HFFc6 (cell line): ENCODE measurements around the gene SIN3A. TPM values are rescaled to one million over a fixed set of nuclear protein-coding genes. Genes with fewer than 3 reads are reported as not detected.

Experiments used
- DNase-seq: peaks from one replicate; pipeline ENCODE4 v3.0.0-alpha.2; 2018
- H3K27ac Mint-ChIP-seq: 2 replicates; pipeline ENCODE4 v1.8.0; 2020; ENCODE audit warnings: mild to moderate bottlenecking, mixed read lengths
- H3K27me3 Mint-ChIP-seq: 2 replicates; pipeline ENCODE4 v1.8.0; 2021; ENCODE audit warnings: mild to moderate bottlenecking, moderate library complexity, mixed read lengths; ENCODE audit not compliant: insufficient read depth
- H3K36me3 Mint-ChIP-seq: 2 replicates; pipeline ENCODE4 v1.8.0; 2021; ENCODE audit warnings: low read depth, mixed read lengths
- H3K4me1 Mint-ChIP-seq: 2 replicates; pipeline ENCODE4 v1.8.0; 2020; ENCODE audit warnings: low read depth, mixed read lengths
- H3K4me3 Mint-ChIP-seq: 2 replicates; pipeline ENCODE4 v1.8.0; 2020; ENCODE audit warnings: mild to moderate bottlenecking, moderate library complexity, mixed read lengths
- H3K9me3 Mint-ChIP-seq: 2 replicates; pipeline ENCODE4 v1.8.0; 2020; ENCODE audit warnings: mild to moderate bottlenecking, mixed read lengths
- total RNA-seq, 6 experiments: library from RNA; stranded (reverse); fragmentation: NEBNext Ultra II Directional; extraction: Animal tissue kit (Norgen Biotek cat#: 25700); gene quantifications; 2 replicates in 1 of 6; 3 replicates in 5 of 6; pipeline ENCODE4 v1.2.3, GENCODE V29; 2021
- TF ChIP-seq, protein P1 (sequence below): fragments of 200-600 bp; sonication (generic); IDR thresholded peaks from 2 replicates; pipeline ENCODE4 v1.5.0; 2021; ENCODE audit warnings: antibody characterized with exemption, mild to moderate bottlenecking

The SIN3A gene
- total RNA-seq, 6 experiments from 2014 or later, result 36.6 to 49.3 (median 39.8) TPM

DNA sequence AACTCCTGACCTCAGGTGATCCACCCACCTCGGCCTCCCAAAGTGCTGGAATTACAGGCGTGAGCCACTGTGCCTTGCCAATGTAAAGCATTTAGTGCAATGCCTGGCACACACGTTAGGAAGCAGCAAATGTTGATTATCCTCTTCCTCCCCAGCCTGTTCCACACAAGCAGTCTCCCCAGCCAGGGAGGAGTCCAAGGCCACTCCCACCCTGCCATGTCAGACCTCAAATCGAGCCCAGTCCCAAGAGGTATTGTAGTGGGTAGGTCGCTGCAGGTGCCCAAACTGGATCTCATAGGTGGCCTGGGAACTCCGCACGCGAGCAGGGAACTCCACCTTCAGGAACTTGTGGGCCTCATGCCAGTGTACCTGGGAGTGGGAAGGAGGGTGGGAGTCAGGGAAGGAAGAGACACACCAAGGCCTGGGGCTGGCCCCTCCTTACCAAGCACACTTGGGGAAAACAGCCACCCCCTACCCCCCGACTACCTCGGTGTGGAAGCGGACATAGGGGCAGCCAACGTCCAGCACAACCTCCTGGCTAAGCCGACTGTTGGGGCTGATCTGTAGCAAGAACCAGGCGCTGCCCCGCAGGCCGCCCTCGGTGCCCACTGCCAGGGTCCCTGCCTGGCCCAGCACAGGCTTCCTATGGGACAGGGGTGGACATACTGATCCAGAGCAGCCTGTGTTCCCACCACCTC, 93.4 kb downstream of the SIN3A start:
- Mint-ChIP-seq H3K4me3 (no peak overlapping the region), H3K36me3 (0 out of 2 replicates have a peak, but pooled peaks cover 4% of the 10 kb centered on the region), H3K9me3 (no peaks in the 10 kb centered on the region), H3K27ac (no peak overlapping the region), H3K27me3 (no peaks in the 10 kb centered on the region), H3K4me1 (no peaks in the 10 kb centered on the region)
- TF ChIP-seq, protein P1, sequence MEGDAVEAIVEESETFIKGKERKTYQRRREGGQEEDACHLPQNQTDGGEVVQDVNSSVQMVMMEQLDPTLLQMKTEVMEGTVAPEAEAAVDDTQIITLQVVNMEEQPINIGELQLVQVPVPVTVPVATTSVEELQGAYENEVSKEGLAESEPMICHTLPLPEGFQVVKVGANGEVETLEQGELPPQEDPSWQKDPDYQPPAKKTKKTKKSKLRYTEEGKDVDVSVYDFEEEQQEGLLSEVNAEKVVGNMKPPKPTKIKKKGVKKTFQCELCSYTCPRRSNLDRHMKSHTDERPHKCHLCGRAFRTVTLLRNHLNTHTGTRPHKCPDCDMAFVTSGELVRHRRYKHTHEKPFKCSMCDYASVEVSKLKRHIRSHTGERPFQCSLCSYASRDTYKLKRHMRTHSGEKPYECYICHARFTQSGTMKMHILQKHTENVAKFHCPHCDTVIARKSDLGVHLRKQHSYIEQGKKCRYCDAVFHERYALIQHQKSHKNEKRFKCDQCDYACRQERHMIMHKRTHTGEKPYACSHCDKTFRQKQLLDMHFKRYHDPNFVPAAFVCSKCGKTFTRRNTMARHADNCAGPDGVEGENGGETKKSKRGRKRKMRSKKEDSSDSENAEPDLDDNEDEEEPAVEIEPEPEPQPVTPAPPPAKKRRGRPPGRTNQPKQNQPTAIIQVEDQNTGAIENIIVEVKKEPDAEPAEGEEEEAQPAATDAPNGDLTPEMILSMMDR, result no peak
- DNase-seq, result no peak

DNA sequence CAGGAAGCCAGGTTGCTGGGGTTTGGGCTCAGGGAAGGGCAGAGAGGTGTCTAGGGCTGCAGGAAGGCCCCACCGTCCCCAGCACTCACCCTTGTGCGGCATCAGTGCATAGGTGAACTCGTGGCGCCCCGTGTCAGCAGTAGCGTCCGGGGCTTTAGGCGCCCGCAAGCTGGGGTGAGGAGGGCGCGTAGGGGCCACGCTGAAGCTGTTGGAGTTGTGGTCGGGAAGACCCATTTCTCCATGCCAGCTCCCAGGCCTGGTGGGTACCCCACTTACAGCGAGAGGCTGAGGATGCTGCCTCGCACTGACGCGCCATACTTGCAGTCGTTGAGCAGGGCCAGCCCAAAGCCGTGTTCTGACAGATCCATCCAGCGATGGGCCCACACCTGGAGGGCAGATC, 95.0 kb downstream of the SIN3A start:
- H3K27me3 Mint-ChIP-seq, result no peaks in the 10 kb centered on the region
- no peak overlapping the region for H3K4me3 Mint-ChIP-seq
- H3K4me1 Mint-ChIP-seq, result no peaks in the 10 kb centered on the region
- H3K9me3 Mint-ChIP-seq, result no peaks in the 10 kb centered on the region
- TF ChIP-seq, protein P1, result no peak
- 0 out of 2 replicates have a peak, but pooled peaks cover 4% of the 10 kb centered on the region for H3K36me3 Mint-ChIP-seq
- no peak overlapping the region for H3K27ac Mint-ChIP-seq
- DNase-seq, result no peak

DNA sequence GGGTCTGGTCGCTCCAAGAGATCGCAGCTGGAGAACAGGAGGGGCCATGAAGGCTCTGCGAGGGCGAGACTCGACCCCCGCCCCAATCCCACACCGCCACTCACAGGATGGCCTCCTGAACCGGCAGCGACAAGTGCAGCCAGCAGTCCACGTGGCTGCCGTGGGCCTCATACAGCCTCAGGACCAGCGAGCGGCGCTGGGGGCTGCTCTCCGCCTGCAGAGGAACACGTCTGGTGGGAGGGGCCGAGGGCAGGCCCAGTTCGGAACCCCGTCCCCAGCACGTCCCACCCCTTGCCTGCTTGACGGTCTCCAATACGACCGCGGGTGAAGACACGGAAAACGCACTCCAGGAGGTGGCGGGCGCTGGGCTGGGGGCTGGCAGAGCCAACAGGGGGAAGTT, 95.5 kb downstream of the SIN3A start:
- TF ChIP-seq, protein P1, result no peak
- no peaks in the 10 kb centered on the region for H3K4me1 Mint-ChIP-seq
- no peak for DNase-seq
- no peaks in the 10 kb centered on the region for H3K27me3 Mint-ChIP-seq
- H3K36me3 Mint-ChIP-seq, result 0 out of 2 replicates have a peak, but pooled peaks cover 4% of the 10 kb centered on the region
- no peak overlapping the region for H3K4me3 Mint-ChIP-seq
- H3K27ac Mint-ChIP-seq, result no peak overlapping the region
- H3K9me3 Mint-ChIP-seq, result no peaks in the 10 kb centered on the region

DNA sequence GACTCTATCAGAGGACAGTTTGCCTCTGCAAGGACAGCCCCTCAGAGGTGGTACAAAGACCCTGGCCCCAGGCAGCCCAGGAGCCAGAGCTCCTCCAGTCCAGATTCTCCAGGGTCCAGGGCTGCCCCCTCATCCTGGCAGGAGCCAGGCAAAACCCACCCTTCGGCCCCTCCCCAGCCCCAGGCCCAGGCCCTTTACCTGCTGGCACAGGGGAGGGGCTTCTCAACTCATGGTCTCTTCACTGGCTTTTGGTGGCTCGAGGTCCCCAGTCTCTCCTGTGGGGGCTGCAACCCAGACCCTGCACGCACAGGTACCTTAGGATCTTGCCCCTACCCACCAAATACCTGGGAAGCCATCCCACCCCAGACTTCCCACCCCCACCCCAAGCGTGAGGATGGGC, 96.1 kb downstream of the SIN3A start:
- no peak overlapping the region for H3K4me3 Mint-ChIP-seq
- H3K36me3 Mint-ChIP-seq, result 0 out of 2 replicates have a peak, but pooled peaks cover 4% of the 10 kb centered on the region
- no peak for DNase-seq
- no peaks in the 10 kb centered on the region for H3K9me3 Mint-ChIP-seq
- no peaks in the 10 kb centered on the region for H3K27me3 Mint-ChIP-seq
- TF ChIP-seq, protein P1, result no peak
- H3K27ac Mint-ChIP-seq, result no peak overlapping the region
- H3K4me1 Mint-ChIP-seq, result no peaks in the 10 kb centered on the region

DNA sequence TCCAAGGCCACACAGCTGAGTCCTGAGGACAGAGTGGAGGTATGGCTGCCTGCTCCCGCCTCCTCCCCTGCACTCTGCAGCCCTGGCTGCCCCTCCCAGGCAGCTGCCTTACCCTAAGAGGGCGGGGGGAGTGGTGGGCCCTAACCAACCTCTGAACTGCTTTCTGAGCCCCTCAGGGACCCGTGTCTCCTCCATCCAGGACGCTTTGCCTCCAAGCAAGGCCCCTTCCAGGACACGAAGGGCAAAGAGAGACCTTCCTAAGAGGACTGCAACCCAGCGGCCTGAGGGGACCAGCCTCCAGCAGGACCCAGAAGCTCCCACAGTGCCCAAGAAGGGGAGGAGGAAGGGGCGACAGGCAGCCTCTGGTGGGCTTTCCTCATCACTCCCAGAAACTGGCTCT, 97.0 kb downstream of the SIN3A start:
- Mint-ChIP-seq H3K4me1 (no peaks in the 10 kb centered on the region), H3K27ac (no peak overlapping the region), H3K4me3 (no peak overlapping the region), H3K27me3 (peaks cover 3% of the 10 kb centered on the region; the same call in 1 of the 2 replicates), H3K9me3 (no peaks in the 10 kb centered on the region), H3K36me3 (no peaks in the 10 kb centered on the region)
- TF ChIP-seq, protein P1, result no peak
- no peak for DNase-seq
